Esophagus squamous epithelium (tissue), 5 donors: ENCODE measurements around the gene RBM42. TPM values are rescaled to one million over a fixed set of nuclear protein-coding genes. Genes with fewer than 3 reads are reported as not detected.

Experiments used
- DNase-seq: peaks from one replicate; lab custom pipeline; 2025; lab: John Stamatoyannopoulos, UW
- H3K27ac ChIP-seq, 4 donors: fragments of 200-600 bp; sonication (generic); one replicate each; pipeline ENCODE4 v1.5.1; 2016 to 2019; ENCODE audit warnings: mild to moderate bottlenecking in 1 of 4
- H3K27me3 ChIP-seq, 4 donors: fragments of 200-600 bp; sonication (generic); 1 replicate in 3 of 4; 2 replicates in 1 of 4; pipeline versions ENCODE4 v1.5.1 to v1.6.0; 2017 to 2021; ENCODE audit warnings: antibody characterized with exemption in 1 of 4
- H3K36me3 ChIP-seq, 3 donors: fragments of 200-600 bp; sonication (generic); one replicate each; pipeline ENCODE4 v1.5.1; 2016 to 2019
- H3K4me1 ChIP-seq, 3 donors: fragments of 200-600 bp; sonication (generic); one replicate each; pipeline ENCODE4 v1.5.1; 2017 to 2019
- H3K4me3 ChIP-seq, 4 donors: fragments of 200-600 bp; sonication (generic); 1 replicate in 3 of 4; 2 replicates in 1 of 4; pipeline ENCODE4 v1.5.1; 2016 to 2019; ENCODE audit warnings: mild to moderate bottlenecking in 2 of 4, moderate library complexity in 1 of 4
- H3K9me3 ChIP-seq, 3 donors: fragments of 200-600 bp; sonication (generic); one replicate each; pipeline ENCODE4 v1.5.1; 2016 to 2019
- CTCF ChIP-seq, 6 experiments: fragments of 450-650 bp in 4 of 6; fragments of 200-600 bp in 2 of 6; sonication (generic) in 2 of 6; IDR thresholded peaks; one replicate each; pipeline ENCODE4 v1.5.1; 2016 to 2019; ENCODE audit warnings: antibody characterized with exemption in 6 of 6, mild to moderate bottlenecking in 4 of 6, moderate library complexity in 4 of 6
- POLR2A ChIP-seq, 4 donors: fragments of 450-650 bp; IDR thresholded peaks; one replicate each; pipeline ENCODE4 v1.6.1; 2017; ENCODE audit warnings: antibody characterized with exemption in 4 of 4, mild to moderate bottlenecking in 4 of 4, moderate library complexity in 3 of 4
- WGBS, 2 donors: methylation state at CpG; one replicate each; pipeline ENCODE4 v1.1.5; 2018; 5-methylcytosine and 5-hydroxymethylcytosine counted together
- intact Hi-C: fragments of 100-400 bp; cut with DNase I; formaldehyde crosslinking; loops from one replicate; pipeline ENCODE4 v1.15.0; 2022
- total RNA-seq, 4 donors: library from RNA; depleted of rRNA; stranded (reverse); fragments of >200 nt; gene quantifications; one replicate each; pipeline ENCODE4 v1.1.0, GENCODE V29; 2016
- donor health status: DM: yes; HTN: yes; CAD: no.

The RBM42 gene
- total RNA-seq, 4 donors from 2014 or later = 52.1 to 59.1 (median 53.0) TPM

GRCh38 chr19:35621708-35622107, 7.1 kb upstream of the RBM42 start:
- WGBS, 2 donors = 93% methylated on average over 2 of the region's 9 CpGs; no CpG with 5 or more reads in 1 of the 2 donors
- H3K4me1 ChIP-seq = no peaks in the 10 kb centered on the region
- no peaks in the 10 kb centered on the region for H3K27me3 ChIP-seq
- no peaks in the 10 kb centered on the region for H3K9me3 ChIP-seq
- intact Hi-C loops = no loop called here
- TF ChIP-seq CTCF (IDR thresholded peaks at IDR 0.05) = no peak
- TF ChIP-seq POLR2A (IDR thresholded peaks at IDR 0.05) = no peak
- no peak overlapping the region for H3K4me3 ChIP-seq
- no peak for DNase-seq
- no peak overlapping the region for H3K27ac ChIP-seq
- H3K36me3 ChIP-seq = peaks cover 0 to 47% (median 0%) of the 10 kb centered on the region in 3 donors

GRCh38 chr19:35622750-35623149, 6.1 kb upstream of the RBM42 start:
- TF ChIP-seq POLR2A (IDR thresholded peaks at IDR 0.05) (no peak), CTCF (IDR thresholded peaks at IDR 0.05) (no peak)
- no peaks in the 10 kb centered on the region for H3K9me3 ChIP-seq
- DNase-seq = no peak
- 88 to 92% methylated on average over 9 to 13 of the region's 13 CpGs for WGBS, 2 donors
- peaks cover 0 to 37% (median 0%) of the 10 kb centered on the region in 3 donors for H3K36me3 ChIP-seq
- no peaks in the 10 kb centered on the region for H3K27me3 ChIP-seq
- peaks cover 0 to under 1% (median 0%) of the 10 kb centered on the region in 3 donors for H3K4me1 ChIP-seq
- H3K4me3 ChIP-seq = no peak overlapping the region
- H3K27ac ChIP-seq = no peak overlapping the region
- intact Hi-C loops = no loop called here

GRCh38 chr19:35623327-35624010, 5.4 kb upstream of the RBM42 start:
- no peak overlapping the region for H3K27ac ChIP-seq
- intact Hi-C loops = no loop called here
- H3K27me3 ChIP-seq = no peaks in the 10 kb centered on the region
- WGBS, 2 donors = 90 to 92% methylated on average over 6 of the region's 6 CpGs
- H3K4me1 ChIP-seq = peaks cover 3 to 7% (median 3%) of the 10 kb centered on the region in 3 donors
- H3K4me3 ChIP-seq = no peak overlapping the region
- TF ChIP-seq POLR2A (IDR thresholded peaks at IDR 0.05) (no peak), CTCF (IDR thresholded peaks at IDR 0.05) (no peak)
- no peak for DNase-seq
- H3K9me3 ChIP-seq = no peaks in the 10 kb centered on the region
- H3K36me3 ChIP-seq = peaks cover 0 to 29% (median 0%) of the 10 kb centered on the region in 3 donors

- H3K4me1 ChIP-seq = peaks cover 12 to 26% (median 14%) of the 10 kb centered on the region in 3 donors
- peaks cover 7 to 34% (median 28%) of the 10 kb centered on the region in 3 donors for H3K36me3 ChIP-seq
- intact Hi-C loops = no loop called here
- H3K27ac ChIP-seq = peak overlapping the region; percentile 92 to 97 (median 93)
- DNase-seq = no peak
- no peaks in the 10 kb centered on the region for H3K9me3 ChIP-seq
- no peak for TF ChIP-seq POLR2A (IDR thresholded peaks at IDR 0.05)
- TF ChIP-seq CTCF (IDR thresholded peaks at IDR 0.05) = no peak
- H3K4me3 ChIP-seq = peak overlapping the region; percentile 84 to 96 (median 90)
- 4 to 8% methylated on average over 9 of the region's 9 CpGs for WGBS, 2 donors
- no peaks in the 10 kb centered on the region for H3K27me3 ChIP-seq
Measured at GRCh38 chr19:35628264-35628564, 622 bp upstream of the RBM42 start.

GRCh38 chr19:35629332-35629633, 447 bp downstream of the RBM42 start:
- peak overlapping the region; percentile 92 to 97 (median 93) for H3K27ac ChIP-seq
- H3K36me3 ChIP-seq = peaks cover 10 to 45% (median 35%) of the 10 kb centered on the region in 3 donors
- WGBS, 2 donors = 6 to 7% methylated on average over 3 to 12 of the region's 15 CpGs
- TF ChIP-seq POLR2A (IDR thresholded peaks at IDR 0.05) (no peak), CTCF (IDR thresholded peaks at IDR 0.05) (no peak)
- peaks cover 12 to 26% (median 14%) of the 10 kb centered on the region in 3 donors for H3K4me1 ChIP-seq
- H3K9me3 ChIP-seq = no peaks in the 10 kb centered on the region
- H3K4me3 ChIP-seq = peak overlapping the region; percentile 84 to 96 (median 90)
- no peaks in the 10 kb centered on the region for H3K27me3 ChIP-seq
- intact Hi-C loops = no loop called here
- no peak for DNase-seq
